OCI-LY3 (cell line): Measurements from ENCODE around the gene ELOVL7.

Experiments
- EZH2phosphoT487 ChIP-seq: fragments of 200-600 bp; shearing (Covaris generic); IDR thresholded peaks from 2 replicates; pipeline ENCODE4 v1.6.1; 2018; ENCODE audit warnings: antibody characterized with exemption, mixed run types, low read depth
- TF ChIP-seq, protein P1 (sequence below): fragments of 200-600, 300-600 bp; sonication (generic); IDR thresholded peaks from 2 replicates; pipeline ENCODE4 v1.5.1; 2014; ENCODE audit warnings: antibody characterized with exemption, low read length, low read depth

DNA sequence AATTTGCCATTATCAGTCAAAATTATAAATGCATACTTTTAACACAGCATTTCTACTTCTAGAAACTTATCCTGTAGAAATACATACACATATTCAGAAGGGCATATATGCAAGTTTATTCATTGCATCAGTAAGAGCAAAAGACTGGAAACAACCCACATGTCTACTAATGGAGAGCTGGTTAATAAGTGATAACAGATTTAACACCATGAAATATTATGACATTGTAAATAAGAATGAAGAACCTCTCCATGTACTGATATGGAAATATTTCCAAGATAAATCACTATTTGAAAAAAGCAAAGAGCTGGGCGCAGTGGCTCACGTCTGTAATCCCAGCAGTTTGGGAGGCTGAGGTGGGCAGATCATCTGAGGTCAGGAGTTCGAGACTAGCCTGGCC is 54.5 kb downstream of the ELOVL7 start:
- TF ChIP-seq, protein P1, sequence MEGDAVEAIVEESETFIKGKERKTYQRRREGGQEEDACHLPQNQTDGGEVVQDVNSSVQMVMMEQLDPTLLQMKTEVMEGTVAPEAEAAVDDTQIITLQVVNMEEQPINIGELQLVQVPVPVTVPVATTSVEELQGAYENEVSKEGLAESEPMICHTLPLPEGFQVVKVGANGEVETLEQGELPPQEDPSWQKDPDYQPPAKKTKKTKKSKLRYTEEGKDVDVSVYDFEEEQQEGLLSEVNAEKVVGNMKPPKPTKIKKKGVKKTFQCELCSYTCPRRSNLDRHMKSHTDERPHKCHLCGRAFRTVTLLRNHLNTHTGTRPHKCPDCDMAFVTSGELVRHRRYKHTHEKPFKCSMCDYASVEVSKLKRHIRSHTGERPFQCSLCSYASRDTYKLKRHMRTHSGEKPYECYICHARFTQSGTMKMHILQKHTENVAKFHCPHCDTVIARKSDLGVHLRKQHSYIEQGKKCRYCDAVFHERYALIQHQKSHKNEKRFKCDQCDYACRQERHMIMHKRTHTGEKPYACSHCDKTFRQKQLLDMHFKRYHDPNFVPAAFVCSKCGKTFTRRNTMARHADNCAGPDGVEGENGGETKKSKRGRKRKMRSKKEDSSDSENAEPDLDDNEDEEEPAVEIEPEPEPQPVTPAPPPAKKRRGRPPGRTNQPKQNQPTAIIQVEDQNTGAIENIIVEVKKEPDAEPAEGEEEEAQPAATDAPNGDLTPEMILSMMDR, result no peak
- no peak for TF ChIP-seq EZH2phosphoT487
